ENCODE measurements around the gene MME.

Gene MME

DNA sequence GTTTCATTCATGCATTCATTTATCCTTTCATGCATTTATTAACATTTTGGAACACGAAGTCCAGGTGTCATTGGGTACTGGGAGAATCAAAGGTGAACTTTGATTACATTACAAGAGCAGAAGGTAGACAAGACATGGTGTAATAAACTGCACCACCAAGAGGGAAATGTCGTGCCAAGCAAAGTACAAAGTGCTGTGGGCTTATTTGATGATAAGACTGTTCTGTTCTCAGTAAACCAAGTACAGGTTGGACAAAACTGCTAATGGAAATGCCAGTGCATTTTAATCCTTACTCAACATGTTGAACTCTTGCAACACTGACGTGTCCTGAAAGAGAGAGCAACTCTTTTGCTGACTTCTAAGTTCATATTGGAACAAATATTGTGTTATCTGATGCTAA is 69.4 kb downstream of the MME start:
- no peak for DNase-seq (ENCODE audit: low spot score)

DNA sequence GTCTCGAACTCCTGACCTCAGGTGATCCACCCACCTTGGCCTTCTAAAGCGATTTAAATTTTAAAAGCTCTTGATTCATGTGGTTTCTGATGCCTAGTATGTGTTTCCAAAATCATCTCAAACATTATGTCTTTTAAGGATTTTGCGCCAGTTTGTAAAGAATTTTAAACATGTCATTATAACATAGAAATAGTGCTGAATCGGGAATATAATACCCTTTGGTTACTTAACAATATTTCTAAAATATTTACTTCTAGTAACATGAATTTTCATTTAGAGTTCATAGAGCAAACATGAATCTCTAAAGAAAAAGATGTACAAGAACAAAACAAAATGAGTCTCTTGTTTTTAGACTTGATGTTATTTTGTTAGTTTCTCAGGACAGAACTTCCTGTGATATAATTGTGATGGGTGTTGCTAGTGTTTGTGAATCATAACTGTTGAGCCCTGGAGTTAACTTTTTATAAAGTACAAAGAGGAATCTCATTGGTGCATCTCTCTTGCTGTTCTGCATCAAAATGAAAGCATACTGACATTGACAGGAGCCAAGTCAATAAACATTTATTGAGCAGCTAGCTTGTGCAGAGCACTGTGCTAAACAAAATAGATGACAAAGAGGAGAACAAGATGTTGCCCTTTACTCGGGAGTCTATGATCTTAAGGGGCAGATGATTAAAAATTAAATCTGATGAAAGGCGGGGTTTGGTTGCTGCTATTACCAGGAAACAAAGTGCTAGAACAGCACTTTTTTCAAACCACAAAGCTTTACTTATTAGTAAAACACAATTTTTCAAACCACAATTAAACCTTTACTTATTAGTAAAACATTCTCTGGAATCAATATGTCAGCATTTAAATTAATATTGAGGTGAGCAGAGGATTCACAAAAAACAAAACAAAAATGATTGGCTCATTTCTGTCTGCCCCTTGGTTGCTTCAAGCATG is 73.4 kb downstream of the MME start:
- no peak for DNase-seq (ENCODE audit: low spot score)

DNA sequence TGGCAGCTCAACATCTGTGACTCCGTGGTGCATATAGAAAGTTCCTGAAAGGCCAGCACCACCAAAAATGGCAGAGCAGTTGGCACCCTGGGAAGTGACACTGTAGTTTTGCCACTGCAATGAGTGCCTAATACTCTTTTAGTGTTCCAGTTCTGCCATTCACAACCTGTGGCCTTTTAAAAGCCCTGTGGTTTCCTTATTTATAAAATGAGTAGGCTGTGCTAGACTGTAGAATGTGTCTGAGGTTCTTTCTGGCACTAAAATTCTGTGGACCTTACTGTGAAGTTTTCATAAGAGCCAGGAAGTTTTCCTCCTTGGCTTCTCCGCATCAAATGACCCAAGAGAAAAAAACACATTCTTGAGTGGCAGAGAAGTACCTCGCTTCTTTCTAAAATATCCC is 74.1 kb downstream of the MME start:
- DNase-seq (ENCODE audit: low spot score): no peak

DNA sequence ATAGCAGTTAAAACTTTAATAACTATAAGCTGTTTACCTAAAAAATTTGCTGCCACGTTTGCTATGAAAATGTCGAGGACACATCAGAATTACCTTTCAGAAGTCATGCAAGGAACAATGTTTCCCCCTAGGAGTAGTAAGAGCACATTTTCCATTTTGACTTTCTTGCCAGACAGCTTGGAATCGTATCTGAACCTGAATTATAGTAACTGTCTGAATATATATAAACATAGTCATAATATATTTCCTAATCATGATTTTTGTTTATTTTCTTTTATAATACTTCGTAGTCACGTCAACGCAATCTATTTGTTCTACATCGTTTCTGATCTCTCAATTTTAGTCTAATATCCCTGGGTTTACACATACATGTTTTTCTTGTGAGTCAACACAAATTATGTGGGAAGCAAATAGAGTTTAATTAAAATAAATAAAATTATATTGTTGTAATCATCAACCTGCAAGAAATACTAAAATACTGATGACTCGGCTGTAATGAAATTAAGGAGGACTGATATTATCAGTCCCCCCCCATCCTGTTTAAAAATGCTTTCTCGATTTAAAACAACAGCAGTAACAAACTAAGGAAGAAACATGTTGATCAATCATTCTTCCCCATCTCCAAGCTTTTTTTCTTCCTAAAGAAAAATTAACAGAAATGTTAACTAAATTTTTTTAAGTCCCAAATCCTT is 78.4 kb downstream of the MME start:
- no peak for DNase-seq (ENCODE audit: low spot score)

DNA sequence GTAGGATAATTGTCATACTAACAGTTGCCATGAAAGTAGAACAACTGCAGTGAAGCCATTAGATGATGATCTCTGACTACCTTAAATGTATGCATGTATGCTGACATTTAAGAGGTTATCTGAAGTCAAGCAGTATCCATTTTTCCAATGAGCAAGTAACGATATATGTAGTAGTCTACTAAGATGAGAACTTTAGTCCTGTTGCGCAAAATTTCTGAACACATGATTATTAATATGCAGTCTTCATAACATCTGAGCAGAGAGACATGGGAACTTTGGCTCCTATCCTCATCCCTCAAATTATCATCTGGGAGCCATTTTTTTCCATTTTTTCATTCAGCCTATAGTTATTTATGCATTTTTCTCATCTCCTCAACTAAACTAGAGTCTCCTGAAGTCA is 79.2 kb downstream of the MME start:
- no peak for DNase-seq (ENCODE audit: low spot score)

DNA sequence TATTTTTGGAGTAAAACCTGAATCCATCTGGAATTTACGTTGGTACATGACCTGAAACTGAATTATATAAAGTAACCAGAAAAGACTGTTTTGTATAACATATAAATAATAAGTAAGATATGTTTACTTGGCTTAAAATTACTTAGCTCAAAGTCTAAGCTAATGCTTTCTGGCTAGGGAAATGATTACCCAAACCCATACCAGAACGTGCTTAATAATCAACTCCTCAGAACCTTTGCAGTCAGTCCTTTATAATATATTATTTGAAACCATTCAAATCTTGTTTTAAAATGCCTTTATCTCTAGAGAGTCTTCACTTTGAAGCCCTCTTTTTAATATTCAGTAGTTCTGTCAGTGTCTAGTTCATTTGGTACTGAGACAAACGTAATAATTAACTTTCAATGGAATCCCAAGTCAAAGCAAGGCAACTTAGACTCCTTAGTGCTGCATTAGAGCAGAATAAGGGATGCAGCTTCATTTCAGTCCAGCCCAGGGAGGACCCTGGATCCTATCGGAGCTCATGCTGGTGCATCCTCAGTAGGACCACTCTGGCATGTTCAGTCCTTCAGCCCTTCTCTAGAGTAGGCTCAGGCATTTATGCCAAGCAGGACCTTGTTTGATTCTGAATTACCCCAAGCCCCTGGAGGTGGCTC is 81.6 kb downstream of the MME start:
- no peak for DNase-seq (ENCODE audit: low spot score)

DNA sequence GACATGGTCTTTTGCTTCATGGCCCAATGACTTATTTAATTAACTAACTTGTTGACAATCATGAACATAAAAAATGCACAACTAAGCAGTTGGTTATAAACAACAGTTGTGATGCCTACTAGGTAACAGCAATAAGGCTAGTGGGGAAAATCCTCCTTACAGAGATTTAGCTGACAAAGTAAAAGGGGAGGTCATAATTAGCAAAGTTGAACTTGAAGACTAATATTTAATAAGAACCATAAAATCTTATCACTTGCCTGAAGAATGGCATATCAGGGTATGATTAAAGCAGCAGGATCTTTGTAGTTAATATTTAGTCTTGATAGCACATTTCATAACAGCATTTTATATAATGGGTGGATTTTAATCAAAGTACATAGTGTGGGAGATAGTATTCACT is 84.2 kb downstream of the MME start:
- DNase-seq (ENCODE audit: low spot score): no peak

DNA sequence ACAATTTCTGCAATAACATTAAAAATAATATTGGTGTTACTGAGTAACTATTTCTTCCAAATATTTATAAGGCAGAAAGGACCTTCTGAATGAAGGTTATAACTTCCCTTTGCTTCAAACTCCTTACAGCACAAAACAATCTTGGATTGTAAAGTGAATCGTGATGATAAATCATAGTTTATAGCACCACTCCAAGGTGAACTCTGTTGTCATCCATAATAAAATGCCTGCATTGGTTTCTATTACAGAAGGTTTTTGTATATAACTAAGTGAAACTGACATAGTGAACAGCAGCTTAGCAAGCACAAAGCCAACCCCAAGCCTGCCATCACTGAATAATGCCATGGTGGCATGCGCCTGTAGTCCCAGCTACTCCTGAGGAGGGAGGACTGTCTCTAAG is 86.3 kb downstream of the MME start:
- no peak for DNase-seq (ENCODE audit: low spot score)

DNA sequence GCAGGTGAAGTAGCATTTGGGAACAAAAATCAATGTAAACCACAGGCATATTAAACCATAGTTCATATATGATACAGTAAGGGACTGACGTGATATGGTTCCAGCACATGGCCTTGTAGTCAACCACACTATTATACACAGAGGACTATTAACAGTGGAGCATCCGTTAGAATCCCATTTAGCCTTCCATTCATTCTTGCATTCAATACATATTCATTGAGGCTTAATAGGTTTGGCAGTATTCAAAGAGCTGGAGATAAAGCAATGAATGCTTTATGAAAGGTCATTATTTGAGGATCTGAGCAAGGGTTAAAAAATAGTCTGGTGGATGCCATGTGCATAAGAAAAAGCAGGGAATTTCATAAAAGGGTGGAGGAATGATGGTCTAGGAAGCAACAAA is 89.1 kb downstream of the MME start:
- DNase-seq (ENCODE audit: low spot score): no peak

DNA sequence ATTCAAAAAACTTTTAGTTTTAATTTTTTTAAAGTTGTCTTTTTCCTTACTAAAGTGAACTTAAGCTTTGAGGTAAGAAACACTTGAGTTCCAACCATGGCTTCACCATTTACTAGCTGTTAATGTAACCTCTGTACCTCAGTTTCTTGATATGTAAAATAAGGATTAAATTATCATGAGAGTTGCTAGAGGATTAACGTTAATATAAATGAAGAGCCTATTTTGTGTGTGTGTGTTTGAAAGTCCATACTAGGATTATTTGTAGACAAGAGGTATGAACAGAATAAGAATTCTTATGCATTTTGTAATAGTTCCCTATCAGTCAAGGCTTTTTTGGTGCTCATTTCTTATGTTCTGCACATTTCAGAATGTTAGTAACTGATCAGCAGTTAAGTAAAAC is 93.7 kb downstream of the MME start:
- no peak for DNase-seq (ENCODE audit: low spot score)

DNA sequence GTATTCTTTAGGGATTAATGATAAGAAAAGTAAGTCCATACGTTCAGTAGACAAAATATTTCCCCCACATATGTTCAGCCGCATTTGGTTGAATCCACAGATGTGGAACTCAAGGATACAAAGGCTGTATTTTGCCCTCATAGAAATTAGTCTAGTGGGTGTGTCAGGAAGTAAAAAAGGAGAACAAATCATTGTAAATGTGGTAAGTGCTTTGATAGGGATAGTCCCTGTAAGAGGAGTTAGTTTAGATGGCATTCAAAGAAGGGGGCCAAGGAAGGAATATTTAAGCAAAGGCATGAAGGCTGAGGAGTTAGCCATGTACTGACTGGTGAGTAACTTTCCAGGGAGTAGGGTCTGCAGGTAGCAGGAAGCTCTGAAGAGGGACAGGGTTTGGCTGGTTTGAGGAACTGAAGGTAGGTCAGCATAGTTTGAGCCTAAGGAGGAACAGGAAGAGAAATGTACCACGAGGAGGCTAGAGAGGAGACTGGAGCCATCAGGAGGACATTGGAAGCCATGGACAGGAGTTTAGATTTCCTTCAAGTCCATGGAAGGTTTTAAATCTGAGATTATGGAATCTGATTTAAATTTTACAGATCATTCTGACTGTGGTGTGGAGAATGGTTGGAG is 98.8 kb downstream of the MME start:
- DNase-seq (ENCODE audit: low spot score): no peak

DNA sequence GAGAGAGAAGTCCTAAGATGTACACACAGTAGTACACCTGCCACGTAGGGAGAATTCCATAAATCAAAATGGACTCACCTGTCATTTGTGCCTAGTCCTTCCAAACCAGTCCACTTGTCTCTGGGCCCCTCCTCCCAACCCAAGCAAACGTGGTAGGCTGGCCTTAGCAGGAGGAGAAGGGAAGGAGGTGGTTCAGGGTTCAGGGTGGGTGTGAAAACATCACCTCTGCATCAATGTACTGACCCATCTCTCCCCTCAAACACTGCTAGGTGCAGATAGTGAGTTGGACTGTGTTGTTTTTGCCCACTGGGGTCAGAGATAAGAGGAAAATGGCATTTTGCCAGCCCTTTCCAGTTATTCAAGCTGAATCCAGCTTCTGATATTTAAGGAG is 99.3 kb downstream of the MME start:
- DNase-seq (ENCODE audit: low spot score): no peak

DNA sequence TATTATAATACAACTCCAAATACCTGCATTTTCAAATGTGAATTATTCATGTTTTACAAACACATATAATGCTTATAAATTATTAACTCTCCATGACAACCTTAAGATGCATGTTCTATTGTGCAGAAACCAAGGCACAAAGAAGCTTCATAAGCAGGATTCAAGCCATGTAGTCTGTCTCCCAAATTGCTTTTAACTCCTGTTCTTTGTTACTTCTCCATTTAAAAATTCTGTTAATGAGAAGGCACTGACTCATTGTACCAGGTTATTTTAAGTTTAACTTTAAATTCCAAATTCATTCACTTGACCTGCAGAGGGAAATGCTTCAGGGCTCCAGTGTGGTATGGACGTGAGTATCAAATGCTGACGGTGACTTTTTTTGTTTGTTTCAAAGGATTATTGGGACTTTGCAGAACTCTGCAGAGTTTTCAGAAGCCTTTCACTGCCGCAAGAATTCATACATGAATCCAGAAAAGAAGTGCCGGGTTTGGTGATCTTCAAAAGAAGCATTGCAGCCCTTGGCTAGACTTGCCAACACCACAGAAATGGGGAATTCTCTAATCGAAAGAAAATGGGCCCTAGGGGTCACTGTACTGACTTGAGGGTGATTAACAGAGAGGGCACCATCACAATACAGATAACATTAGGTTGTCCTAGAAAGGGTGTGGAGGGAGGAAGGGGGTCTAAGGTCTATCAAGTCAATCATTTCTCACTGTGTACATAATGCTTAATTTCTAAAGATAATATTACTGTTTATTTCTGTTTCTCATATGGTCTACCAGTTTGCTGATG is 100.0 kb downstream of the MME start:
- DNase-seq (ENCODE audit: low spot score): no peak

DNA sequence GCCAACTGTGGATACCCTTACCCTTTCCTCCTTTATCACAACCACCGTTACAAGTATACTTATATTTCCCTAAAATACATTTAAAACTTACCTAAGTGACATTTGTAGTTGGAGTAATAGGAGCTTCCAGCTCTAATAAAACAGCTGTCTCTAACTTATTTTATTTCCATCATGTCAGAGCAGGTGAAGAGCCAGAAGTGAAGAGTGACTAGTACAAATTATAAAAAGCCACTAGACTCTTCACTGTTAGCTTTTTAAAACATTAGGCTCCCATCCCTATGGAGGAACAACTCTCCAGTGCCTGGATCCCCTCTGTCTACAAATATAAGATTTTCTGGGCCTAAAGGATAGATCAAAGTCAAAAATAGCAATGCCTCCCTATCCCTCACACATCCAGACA is 102.3 kb downstream of the MME start:
- no peak for DNase-seq (ENCODE audit: low spot score)

DNA sequence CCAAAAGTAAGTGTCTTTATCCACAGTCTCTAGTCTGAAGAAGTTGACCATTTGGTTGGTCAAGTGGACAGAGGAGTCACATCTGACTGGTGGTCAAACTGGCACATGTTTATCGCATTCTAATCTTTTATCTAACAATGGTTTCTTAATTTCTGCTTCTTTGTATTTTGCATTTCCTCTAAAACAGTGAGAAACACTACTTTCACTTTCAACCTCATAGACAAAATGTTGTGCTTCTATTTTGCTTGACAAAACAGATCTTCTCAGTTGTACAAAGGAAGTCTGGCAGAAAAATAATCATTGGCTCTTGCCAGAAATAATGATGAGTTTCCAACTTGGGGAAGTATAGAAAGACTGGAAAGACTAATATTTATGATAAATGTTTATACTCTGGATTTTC is 103.9 kb downstream of the MME start:
- DNase-seq (ENCODE audit: low spot score): peak; percentile 13

DNA sequence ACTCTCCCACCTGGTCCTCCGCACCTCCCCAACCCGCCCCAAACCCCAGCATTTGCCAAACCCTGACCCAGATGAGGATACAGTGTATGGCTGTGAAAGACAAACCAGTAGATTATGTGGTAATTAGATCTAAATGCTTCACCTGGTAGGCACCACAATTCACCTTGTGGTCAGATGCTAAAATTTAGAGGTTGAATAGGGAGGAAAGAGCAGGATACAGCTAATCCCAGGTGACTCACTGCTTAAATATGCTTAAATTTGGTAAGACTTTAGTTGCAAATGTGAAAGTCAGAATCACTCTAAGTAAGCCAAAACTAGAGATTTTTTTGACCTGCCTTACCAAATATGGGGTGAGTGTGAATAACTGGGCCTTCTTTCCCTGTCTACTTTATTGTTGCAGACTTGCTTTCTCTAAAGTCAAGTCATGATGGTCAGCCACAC is 105.5 kb downstream of the MME start:
- DNase-seq (ENCODE audit: low spot score): no peak

DNA sequence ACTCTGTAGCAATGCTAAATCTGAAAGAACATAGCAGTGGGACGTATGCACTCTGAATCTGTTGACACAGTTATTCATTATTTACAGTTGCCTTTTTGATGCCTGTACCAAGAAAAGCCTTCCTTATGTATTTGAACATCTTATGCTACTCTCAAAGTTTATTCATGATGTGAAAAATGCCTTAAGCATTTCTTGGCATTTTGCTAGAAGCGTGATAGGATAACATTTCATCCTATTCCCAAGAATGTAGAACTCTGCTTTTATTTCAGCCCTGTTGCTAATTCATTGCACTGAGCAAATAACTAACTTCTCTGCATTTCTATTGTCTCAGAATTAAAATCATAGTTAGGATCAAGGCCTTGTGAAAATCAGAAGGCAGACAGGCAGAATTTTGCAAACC is 107.9 kb downstream of the MME start:
- no peak for DNase-seq (ENCODE audit: low spot score)

DNA sequence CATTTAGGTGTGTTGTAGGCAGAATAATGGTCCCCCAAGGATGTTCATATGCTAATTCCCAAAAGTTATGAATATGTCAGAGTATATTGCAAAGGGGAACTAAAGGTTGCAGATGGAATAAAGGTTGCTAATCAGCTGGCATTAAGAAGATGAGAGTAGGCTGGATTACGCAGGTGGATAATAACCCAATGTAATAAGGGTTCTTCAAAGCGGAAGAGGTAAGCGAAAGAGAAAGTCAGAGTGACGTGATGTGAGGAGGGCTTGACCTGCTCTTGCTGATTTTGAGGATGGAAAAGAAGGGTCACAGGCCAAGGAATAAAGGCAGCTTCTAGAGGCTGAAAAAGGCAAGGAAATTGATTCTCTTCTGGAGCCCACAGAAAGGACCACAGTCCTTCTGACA is 109.4 kb downstream of the MME start:
- DNase-seq (ENCODE audit: low spot score): no peak

DNA sequence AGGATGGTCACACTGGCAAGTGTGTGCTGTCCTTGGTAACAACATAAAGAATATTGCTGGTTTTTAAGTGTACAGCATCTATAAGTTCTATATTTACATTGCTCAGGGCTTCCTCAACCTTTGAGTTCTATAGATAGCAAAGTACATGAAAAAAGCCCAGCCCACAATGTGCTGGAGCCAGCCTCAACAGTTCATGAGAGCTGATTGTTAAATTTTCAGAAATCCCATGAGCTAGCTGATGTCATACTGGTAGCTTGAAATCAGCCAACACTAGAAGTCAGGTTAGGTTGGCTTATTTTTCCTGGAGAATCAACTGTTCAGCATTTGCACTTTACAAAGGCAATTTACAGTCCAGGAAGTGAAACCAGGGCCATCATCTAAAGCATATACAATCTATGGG is 110.6 kb downstream of the MME start:
- DNase-seq (ENCODE audit: low spot score): peak; percentile 4

DNA sequence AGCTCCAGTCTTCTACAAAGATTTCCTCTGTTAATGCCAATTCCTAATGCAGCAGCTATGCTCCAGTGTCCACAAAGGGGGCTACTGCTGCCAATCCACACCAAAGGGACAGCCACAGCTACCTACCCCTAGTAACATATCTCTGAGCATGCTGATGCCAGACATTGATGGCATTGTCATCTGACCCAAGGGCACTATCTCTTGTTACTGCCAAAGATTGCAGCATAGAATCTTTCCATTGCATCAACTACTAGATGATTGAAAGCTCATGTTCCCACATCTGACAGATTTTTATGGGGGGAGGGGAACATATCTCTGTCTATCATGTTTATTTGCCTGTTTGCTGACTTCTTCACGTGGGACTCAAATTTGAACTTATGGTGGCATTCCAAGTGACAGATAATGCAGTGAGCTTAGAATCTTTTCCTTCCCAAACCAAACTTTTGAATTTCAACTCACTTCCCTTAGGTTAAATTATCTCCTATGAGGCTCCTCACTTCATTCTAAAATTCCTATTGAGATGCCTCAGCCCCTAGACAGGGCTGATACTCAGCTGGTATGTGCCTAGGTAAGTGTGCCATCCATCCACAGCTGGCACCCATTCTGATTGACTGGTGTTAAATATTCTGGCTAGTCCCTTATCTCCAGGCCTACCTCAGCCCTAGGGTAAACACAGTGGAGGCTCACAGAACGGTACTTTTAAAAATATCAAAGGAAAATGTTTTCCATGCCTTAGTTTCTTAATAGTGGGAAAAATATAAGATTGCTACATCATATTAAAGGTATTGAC is 113.0 kb downstream of the MME start:
- no peak for DNase-seq (ENCODE audit: low spot score)

DNA sequence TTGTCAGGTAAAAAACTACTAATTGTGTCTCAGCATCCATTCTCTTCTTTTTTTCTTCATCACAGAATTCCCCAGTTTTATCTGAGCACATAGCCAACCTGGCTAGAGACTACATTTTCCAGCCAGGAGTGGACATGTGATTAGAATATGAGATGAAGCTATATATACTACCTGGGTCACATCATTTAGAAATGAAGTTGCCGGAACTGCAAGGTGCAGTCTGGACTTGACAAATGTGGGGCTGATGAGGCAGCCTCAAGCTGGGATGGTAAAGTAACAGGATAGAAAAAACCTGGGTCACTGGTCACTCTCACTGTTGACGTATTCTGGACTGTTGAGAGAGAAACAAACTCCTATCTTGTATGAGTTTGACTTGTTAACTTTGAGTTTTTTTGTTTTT is 113.7 kb downstream of the MME start:
- no peak for DNase-seq (ENCODE audit: low spot score)
